LHCN-M2 (cell line): ENCODE measurements around the gene UBE2M. TPM values are rescaled to one million over a fixed set of nuclear protein-coding genes. Genes with fewer than 3 reads are reported as not detected.
"Not testable (repeated sequence)": the region's sequence is repeated elsewhere in the genome, so short reads cannot be mapped to it uniquely, and the experiment has no call there.

Experiments
- DNase-seq: peaks from one replicate; pipeline ENCODE4 v3.0.0-alpha.2; 2012; ENCODE audit warnings: low read depth
- total RNA-seq: library from RNA; depleted of rRNA; stranded (reverse); fragments of >200 nt; gene quantifications from 2 replicates; pipeline ENCODE4 v1.2.3, GENCODE V29; 2014

Gene UBE2M
- total RNA-seq, 1 experiment from 2014 or later: 73.9 TPM

DNA sequence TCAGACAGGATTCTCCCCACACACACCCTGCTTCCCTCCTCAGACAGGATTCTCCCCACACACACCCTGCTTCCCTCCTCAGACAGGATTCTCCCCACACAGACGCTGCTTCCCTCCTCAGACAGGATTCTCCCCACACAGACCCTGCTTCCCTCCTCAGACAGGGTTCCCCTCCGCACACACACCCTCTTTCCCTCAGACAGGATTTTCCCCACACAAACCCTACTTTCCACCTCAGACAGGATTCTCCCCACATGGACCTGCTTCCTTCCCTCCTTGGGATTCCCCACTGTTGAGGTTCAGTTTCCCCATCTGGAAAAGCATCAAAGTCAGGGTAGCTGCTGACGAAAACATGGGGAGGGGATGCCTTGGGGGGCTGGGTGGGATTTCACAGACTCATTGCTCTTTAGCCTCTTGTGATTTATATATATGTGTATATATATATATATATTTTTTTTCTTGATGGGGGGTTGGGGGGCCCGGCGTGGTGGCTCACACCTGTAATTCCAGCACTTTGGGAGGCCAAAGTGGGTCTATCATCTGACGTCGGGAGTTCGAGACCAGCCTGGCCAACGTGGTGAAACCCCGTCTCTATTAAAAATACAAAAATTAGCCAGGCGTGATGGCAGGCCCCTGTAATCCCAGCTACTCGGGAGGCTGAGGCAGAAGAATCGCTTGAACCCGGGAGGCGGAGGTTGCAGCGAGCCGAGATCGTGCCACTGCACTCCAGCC is 15.6 kb downstream of the UBE2M start:
- DNase-seq: not testable (repeated sequence)

GRCh38 chr19:58539169-58539559 is 19.2 kb downstream of the UBE2M start:
- DNase-seq: not testable (repeated sequence)

- DNase-seq: no peak
Measured at GRCh38 chr19:58538257-58539168, 19.9 kb downstream of the UBE2M start.

GRCh38 chr19:58536852-58537798 is 21.3 kb downstream of the UBE2M start:
- DNase-seq: no peak

- no peak for DNase-seq
Measured at GRCh38 chr19:58535857-58536256, 22.6 kb downstream of the UBE2M start.

GRCh38 chr19:58531034-58531840 is 27.2 kb downstream of the UBE2M start:
- no peak for DNase-seq

- DNase-seq: no peak
Measured at GRCh38 chr19:58529405-58529804, 29.0 kb downstream of the UBE2M start.

DNA sequence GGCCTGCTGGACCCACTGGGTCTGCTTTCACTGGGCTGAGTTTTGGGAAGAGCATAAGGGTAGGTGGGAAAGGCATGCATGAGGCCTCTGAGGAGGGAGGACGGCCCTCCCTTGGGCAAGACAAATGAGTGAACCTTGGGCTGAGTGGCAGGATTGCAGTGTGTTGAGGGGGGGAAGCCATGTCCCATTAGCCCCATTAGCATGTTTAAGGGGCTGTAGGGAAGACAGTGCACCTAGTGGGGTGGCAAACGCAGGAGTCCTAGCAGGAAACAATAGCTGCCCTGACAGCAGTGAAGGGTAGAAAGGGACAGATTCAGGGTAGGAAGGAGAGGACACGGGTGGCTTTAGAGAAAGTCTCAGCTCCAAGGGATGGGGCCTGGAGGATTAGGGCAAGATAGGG is 35.7 kb downstream of the UBE2M start:
- DNase-seq: no peak

DNA sequence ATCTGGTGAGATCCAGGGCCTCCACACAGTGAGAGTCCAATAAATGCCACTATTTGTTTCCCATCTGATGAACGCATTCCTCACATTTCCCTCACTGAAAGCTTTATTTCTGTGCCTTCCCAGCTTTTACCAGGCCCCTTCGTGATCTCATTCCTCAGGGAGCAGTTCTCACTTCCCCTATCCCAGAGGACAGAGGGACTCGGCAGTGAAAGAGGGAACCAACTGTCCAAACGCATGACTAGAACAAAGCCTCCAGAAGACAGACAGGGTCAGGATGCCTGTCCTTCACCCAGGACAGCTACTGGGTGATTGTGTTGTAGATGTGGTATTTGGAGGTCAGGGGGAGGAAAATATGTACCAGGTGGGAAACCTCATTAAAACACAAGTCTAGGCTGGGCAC is 36.8 kb downstream of the UBE2M start:
- DNase-seq: no peak

- no peak for DNase-seq
Measured at GRCh38 chr19:58520257-58520599, 38.2 kb downstream of the UBE2M start.

GRCh38 chr19:58519355-58520256 is 38.8 kb downstream of the UBE2M start, which contains the start of gene ZBTB45:
Gene ZBTB45, minus strand, starts transcription at chr19:58519810. Its CDS starts 2,137 bp downstream, at chr19:58517673.
- DNase-seq: peak; percentile 95

DNA sequence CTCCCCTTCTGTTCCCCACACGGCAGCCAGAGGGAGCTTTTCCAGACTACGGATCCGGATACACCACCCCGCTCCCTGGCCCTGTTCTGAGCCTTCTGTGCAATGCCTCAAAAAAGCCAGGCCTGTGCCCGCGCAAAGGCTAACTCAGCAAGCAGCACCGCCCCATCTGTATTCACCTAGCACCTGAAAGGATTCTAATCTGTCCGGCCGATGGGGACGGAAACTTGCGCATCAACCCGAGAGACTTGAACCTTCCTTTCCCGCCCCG is 39.4 kb downstream of the UBE2M start:
- DNase-seq: peak; percentile 69

DNA sequence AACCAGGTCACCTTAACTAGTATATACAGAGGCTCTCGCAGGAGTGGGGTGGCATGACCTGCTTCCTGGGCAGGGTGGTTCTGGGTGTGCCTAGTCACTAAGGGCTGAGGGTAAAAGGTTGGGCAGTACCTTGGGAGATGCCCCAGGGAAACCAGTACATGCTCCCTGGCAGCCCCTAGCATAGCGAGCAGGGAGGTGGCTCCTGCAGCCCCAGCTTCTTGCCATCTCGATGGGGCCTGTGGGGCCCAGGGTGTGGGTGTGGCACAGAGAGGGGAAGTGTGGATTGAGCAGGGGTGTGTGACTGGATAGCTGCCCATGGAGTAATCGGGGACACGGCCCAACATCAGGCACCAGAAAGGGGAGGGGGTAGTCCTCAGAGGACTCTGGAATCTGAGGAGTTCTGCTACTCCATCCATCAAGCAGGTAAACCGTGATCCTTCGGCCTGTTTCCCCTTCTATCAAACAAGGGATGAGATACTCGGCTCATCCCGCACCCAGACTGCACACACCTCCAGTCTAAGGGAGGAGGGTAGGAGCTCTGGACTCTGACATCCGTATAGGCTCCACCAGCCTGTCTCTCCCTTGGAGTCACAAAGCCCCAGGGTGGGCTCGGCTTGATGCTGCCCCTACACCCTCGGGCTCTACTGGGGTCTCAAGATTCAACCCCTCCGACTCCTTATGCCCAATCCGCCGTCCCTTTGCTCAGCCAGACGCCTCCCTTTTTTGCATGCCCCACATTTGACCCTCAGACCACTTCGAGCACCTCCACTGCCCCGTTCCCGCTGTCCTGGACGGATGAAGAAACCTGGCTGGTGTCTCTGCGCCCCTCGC is 39.9 kb downstream of the UBE2M start:
- DNase-seq: no peak

GRCh38 chr19:58516964-58517833 is 41.2 kb downstream of the UBE2M start:
- no peak for DNase-seq

GRCh38 chr19:58516246-58516836 is 42.1 kb downstream of the UBE2M start:
- no peak for DNase-seq

DNA sequence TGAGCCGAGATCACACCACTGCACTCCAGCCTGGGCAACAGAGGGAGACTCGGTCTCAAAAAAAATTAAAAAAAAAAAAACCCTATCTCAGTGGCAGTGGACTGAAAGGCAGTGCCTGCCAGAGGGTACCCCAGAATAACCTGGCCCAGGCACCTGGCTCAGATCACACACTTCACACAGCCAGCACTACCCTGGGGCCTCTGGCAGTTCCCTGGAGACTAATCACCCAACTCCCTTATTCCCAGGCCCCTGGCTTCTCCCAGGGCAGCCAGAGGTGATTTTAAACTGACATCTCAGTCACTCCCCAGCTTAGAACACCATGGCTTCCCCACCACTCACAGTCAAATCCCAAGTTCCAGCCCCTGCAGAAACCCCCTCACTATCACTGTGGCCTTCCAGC is 43.2 kb downstream of the UBE2M start:
- DNase-seq: no peak

- DNase-seq: no peak
Measured at GRCh38 chr19:58514564-58515022, 43.8 kb downstream of the UBE2M start.
